Measurements from ENCODE around the gene PSD. TPM values are rescaled to one million over a fixed set of nuclear protein-coding genes. Genes with fewer than 3 reads are reported as not detected.

Gene PSD
- total RNA-seq, 2 experiments from 2014 or later = 3.6 to 4.3 TPM

DNA sequence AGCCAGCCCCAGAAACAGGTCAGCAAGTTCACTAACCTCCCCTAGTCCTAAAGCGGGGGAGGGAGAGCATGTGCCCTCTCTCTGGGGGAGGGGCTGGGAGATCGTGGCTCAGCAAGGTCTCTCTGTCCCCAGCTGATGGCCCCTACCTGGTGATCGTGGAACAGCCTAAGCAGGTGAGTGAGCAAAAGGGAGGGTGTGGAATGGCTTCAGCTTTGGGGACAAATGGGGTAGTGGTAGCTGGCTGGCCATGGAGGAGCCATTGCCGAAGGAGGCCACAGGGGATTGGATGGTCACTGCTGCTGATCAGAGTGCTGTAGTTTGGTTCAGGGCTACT lies 22.3 kb downstream of the PSD start:
- H3K9me3 Mint-ChIP-seq = no peaks in the 10 kb centered on the region
- no peak for DNase-seq
- peaks cover 25% of the 10 kb centered on the region for H3K4me1 Mint-ChIP-seq
- H3K27me3 Mint-ChIP-seq = no peaks in the 10 kb centered on the region
- H3K27ac Mint-ChIP-seq = peak overlapping the region; percentile 96
- H3K36me3 Mint-ChIP-seq = peaks cover 5% of the 10 kb centered on the region
- POLR2A ChIA-PET = interaction anchor here (1.7 to 5.0 kb wide), 5 partner anchors 9 to 166 kb away, joined by 8 to 39 read pairs (median 19); partner anchors contain the start of genes CUEDC2 and FBXL15
- no peak for ATAC-seq (ENCODE audit: low read depth)
- H3K4me3 Mint-ChIP-seq = peak overlapping the region; percentile 90

DNA sequence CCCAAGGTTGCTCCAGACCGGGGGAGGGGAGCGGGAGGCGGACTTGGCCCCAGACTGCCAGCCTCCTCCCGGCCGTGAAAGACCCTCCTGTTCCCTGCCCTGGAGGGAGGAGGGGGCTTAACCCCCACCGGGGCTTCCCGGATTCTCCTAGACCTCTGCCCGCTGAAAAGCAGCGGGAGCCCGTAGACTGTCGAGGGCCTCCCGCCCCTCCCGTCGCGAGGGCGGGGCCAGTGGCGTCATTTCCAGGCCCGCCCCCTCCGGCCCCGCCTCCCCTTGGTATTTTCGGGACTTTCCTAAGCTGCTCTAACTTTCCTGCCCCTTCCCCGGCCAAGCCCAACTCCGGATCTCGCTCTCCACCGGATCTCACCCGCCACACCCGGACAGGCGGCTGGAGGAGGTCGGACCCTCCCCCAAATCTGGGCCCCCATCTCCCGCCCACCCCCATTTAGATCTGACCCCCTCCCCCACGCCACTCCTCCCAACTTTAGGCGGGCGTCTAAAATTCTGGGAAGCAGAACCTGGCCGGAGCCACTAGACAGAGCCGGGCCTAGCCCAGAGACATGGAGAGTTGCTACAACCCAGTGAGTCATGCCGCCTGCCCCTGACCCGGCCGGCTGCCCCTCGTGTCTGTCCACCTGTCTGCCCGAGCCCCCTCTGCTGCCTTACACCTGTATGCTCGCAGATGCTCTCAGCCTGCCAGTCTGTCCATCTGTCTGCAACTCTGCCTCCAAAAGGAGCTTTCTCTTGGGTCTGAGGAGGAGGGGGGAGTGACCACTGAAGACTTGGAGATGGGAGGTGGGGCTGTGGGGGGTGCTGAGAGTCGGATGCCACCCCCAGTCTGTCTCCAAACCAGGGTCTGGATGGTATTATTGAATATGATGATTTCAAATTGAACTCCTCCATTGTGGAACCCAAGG lies 22.9 kb downstream of the PSD start, which contains the start of gene NFKB2:
Gene NFKB2, plus strand, starts transcription at position 306 of the 917 bp plus-strand sequence. Its CDS starts 255 bp downstream, at position 561.
- H3K4me3 Mint-ChIP-seq = peak within 1 kb of the TSS; percentile 90
- H3K27ac Mint-ChIP-seq = peak within 1 kb of the TSS; percentile 96
- POLR2A ChIA-PET = interaction anchor here (0.5 to 5.0 kb wide), 14 partner anchors 10 to 277 kb away, joined by 3 to 39 read pairs (median 8); partner anchors contain the start of genes C10orf95, CUEDC2, FBXL15 and GBF1
- ATAC-seq (ENCODE audit: low read depth) (peak; percentile 20), DNase-seq (peak; percentile 94)
- no peaks in the 10 kb centered on the region for H3K9me3 Mint-ChIP-seq
- H3K4me1 Mint-ChIP-seq = peaks cover 25% of the 10 kb centered on the region
- H3K27me3 Mint-ChIP-seq = peaks cover 2% of the 10 kb centered on the region
- peaks cover 5% of the 10 kb centered on the region for H3K36me3 Mint-ChIP-seq

DNA sequence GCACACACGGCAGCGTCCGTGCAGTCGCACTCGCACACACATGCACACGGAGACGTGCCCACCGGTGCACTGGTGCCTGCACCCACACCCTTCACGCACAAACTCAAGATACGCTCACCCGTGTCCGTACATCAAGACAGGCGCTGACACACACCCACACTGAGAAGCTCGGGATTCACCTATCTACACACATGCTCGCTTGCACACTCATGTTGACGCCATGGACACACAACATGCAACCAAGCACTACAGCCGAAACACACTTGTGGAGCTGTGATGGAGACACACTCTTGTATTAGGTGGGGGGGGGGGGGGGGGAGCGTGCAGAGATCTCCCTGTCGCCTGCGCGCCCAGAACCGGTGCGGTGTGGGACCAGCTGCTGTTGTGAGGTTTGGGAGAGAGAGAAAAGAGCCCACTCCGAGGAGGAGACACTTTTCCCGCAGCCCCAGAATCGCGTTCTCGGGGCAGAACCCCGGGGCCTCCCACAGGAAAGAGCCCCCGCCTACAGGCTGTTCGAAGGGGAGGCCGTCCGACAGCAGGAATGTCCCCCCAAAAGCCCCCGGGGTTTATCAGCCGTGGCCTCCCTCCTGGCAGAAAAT lies 23.7 kb downstream of the PSD start:
- POLR2A ChIA-PET = interaction anchor here (0.5 to 5.0 kb wide), 16 partner anchors 10 to 276 kb away, joined by 3 to 39 read pairs (median 7); partner anchors contain the start of genes C10orf95, CUEDC2, FBXL15 and GBF1
- peaks cover 3% of the 10 kb centered on the region for H3K27me3 Mint-ChIP-seq
- H3K9me3 Mint-ChIP-seq = no peaks in the 10 kb centered on the region
- H3K4me1 Mint-ChIP-seq = peaks cover 23% of the 10 kb centered on the region
- ATAC-seq (ENCODE audit: low read depth) (no peak), DNase-seq (no peak)
- H3K36me3 Mint-ChIP-seq = peaks cover 2% of the 10 kb centered on the region
- peak overlapping the region; percentile 96 for H3K27ac Mint-ChIP-seq
- peak overlapping the region; percentile 90 for H3K4me3 Mint-ChIP-seq

DNA sequence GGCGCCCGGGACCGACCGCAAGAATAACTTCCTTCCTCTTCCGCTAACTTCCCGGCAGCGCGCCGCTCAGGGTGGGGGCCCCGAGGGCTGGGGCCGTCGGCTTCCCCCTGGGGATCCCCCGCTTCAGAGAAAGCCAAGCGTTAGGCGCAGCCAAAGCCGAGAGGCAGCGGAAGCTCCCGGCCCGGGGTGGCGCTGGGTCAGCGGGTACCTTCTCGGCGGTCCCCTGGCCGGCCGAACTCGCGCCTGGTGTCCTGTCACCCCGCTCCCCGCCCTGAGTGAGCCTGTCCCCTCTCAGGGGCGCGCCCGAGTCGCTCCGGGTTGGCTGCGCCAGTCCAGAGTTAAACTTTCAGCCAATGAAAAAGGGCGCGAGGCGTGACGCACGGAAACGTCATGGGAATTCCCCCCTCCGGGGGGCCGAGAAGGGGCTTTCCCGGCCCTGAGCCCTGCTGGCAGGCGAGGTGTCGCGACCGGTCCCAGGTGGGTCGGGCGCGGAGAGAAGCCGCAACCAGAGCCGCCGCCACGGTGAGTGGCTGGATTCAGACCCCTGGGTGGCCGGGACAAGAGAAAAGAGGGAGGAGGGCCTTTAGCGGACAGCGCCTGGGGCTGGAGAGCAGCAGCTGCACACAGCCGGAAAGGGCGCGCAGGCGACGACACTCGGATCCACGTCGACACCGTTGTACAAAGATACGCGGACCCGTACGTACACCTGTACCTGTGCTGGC lies 24.3 kb downstream of the PSD start:
- DNase-seq (peak; percentile 97), ATAC-seq (ENCODE audit: low read depth) (peak; percentile 90)
- POLR2A ChIA-PET = interaction anchor here (0.6 to 5.0 kb wide), 19 partner anchors 9 to 576 kb away, joined by 3 to 39 read pairs (median 4); partner anchors contain the start of genes C10orf95, CUEDC2, FBXL15 and GBF1
- H3K36me3 Mint-ChIP-seq = peaks cover 2% of the 10 kb centered on the region
- H3K4me3 Mint-ChIP-seq = peak overlapping the region; percentile 90
- peaks cover 3% of the 10 kb centered on the region for H3K27me3 Mint-ChIP-seq
- peak overlapping the region; percentile 96 for H3K27ac Mint-ChIP-seq
- H3K4me1 Mint-ChIP-seq = peaks cover 20% of the 10 kb centered on the region
- no peaks in the 10 kb centered on the region for H3K9me3 Mint-ChIP-seq

GRCh38 chr10:102393411-102394078 lies 25.0 kb downstream of the PSD start:
- ATAC-seq (ENCODE audit: low read depth) (no peak), DNase-seq (no peak)
- Mint-ChIP-seq H3K27me3 (peaks cover 3% of the 10 kb centered on the region), H3K9me3 (no peaks in the 10 kb centered on the region), H3K4me1 (peaks cover 17% of the 10 kb centered on the region), H3K36me3 (peaks cover 2% of the 10 kb centered on the region), H3K4me3 (peak overlapping the region; percentile 90), H3K27ac (peak overlapping the region; percentile 96)
- POLR2A ChIA-PET = interaction anchor here (1.0 to 5.0 kb wide), 14 partner anchors 10 to 576 kb away, joined by 3 to 39 read pairs (median 6); partner anchors contain the start of genes C10orf95, CUEDC2, FBXL15 and GBF1

- ATAC-seq (ENCODE audit: low read depth) (no peak), DNase-seq (no peak)
- POLR2A ChIA-PET = interaction anchor here (4.0 to 4.1 kb wide), 2 partner anchors 29 to 43 kb away, joined by 14 to 39 read pairs; partner anchors contain the start of gene FBXL15
- no peak overlapping the region for H3K4me3 Mint-ChIP-seq
- H3K27me3 Mint-ChIP-seq = peaks cover 3% of the 10 kb centered on the region
- no peak overlapping the region for H3K27ac Mint-ChIP-seq
- peaks cover 2% of the 10 kb centered on the region for H3K36me3 Mint-ChIP-seq
- H3K9me3 Mint-ChIP-seq = no peaks in the 10 kb centered on the region
- H3K4me1 Mint-ChIP-seq = peaks cover 13% of the 10 kb centered on the region
Measured at GRCh38 chr10:102392306-102392705, 26.3 kb downstream of the PSD start.

DNA sequence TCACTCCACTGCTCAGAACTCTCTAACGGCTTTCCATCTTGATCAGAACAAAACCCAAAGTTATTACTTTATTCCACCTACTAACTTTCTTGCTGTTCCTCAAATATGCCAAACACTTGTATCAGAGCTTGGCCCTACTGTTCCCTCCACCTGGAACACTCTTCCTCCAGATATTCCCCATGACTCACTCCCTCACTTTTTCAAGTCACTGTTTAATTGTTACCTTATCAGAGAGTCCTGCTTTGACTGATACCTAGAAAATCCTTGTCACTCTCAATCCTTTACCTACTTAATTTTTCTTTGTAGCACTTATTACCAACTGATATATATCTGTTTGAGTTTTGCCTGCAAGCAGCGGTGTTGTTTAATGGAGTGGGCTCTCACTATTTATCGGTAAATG lies 28.7 kb downstream of the PSD start:
- DNase-seq (no peak), ATAC-seq (ENCODE audit: low read depth) (no peak)
- H3K9me3 Mint-ChIP-seq = no peaks in the 10 kb centered on the region
- POLR2A ChIA-PET = interaction anchor here (0.7 kb wide), 1 partner anchor 223 kb away, joined by 4 read pairs; no protein-coding TSS in a partner anchor
- no peak overlapping the region for H3K27ac Mint-ChIP-seq
- H3K36me3 Mint-ChIP-seq = no peaks in the 10 kb centered on the region
- no peak overlapping the region for H3K4me3 Mint-ChIP-seq
- peaks cover 3% of the 10 kb centered on the region for H3K27me3 Mint-ChIP-seq
- H3K4me1 Mint-ChIP-seq = peaks cover 6% of the 10 kb centered on the region

GRCh38 chr10:102384606-102385429 lies 33.8 kb downstream of the PSD start:
- ATAC-seq (ENCODE audit: low read depth) (no peak), DNase-seq (no peak)
- Mint-ChIP-seq H3K27ac (no peak overlapping the region), H3K36me3 (peaks cover 5% of the 10 kb centered on the region), H3K27me3 (no peaks in the 10 kb centered on the region), H3K9me3 (no peaks in the 10 kb centered on the region), H3K4me3 (no peak overlapping the region), H3K4me1 (no peaks in the 10 kb centered on the region)
- POLR2A ChIA-PET = interaction anchor here (0.6 to 1.0 kb wide), 3 partner anchors 15 to 983 kb away, joined by 3 read pairs; partner anchors contain the start of gene TAF5

DNA sequence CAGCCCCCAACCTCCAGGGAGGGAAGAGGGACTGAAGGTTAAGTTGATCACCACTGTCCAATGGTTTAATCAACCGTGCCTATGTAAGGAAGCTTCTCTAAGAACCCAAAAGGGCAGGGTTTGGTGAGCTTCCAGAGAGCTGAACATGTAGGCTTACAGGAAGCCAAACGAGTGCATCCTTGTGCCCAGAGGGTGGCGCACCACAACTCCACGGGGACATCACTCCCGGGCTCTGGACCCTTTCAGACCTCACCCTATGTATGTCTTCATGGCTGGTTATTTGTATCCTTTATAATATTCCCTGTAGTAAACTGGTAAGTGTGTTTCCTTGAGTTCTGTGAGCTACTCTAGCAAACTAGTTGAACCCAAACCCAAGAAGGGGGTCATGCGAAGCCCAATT lies 34.5 kb downstream of the PSD start:
- POLR2A ChIA-PET = interaction anchor here (0.7 to 1.0 kb wide), 2 partner anchors 15 to 78 kb away, joined by 3 read pairs; no protein-coding TSS in a partner anchor
- DNase-seq (no peak), ATAC-seq (ENCODE audit: low read depth) (no peak)
- H3K27ac Mint-ChIP-seq = no peak overlapping the region
- no peaks in the 10 kb centered on the region for H3K27me3 Mint-ChIP-seq
- no peaks in the 10 kb centered on the region for H3K9me3 Mint-ChIP-seq
- H3K4me1 Mint-ChIP-seq = no peaks in the 10 kb centered on the region
- peaks cover 6% of the 10 kb centered on the region for H3K36me3 Mint-ChIP-seq
- H3K4me3 Mint-ChIP-seq = no peak overlapping the region

DNA sequence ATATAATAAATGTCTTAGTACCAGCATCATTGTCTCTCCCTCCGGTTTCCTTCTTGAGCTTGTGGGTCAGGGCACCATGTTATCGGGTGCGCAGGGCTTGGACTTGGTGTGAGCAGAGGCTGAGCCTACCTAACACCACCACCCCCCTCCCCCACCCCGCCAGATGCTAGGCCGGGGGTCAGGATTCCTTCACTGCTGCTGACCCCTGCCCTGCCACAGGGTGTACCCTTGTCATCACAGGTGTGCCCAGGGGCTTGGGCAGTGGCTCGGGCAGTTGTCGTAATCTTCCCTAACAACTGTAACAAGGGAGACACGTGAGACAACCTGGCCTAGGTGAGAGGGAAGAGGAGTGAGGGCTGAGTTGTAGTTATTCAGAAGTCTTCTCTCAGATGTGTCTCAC lies 35.7 kb downstream of the PSD start:
- no peaks in the 10 kb centered on the region for H3K4me1 Mint-ChIP-seq
- no peak overlapping the region for H3K27ac Mint-ChIP-seq
- peaks cover 7% of the 10 kb centered on the region for H3K36me3 Mint-ChIP-seq
- POLR2A ChIA-PET = no interaction called here
- H3K9me3 Mint-ChIP-seq = no peaks in the 10 kb centered on the region
- DNase-seq (no peak), ATAC-seq (ENCODE audit: low read depth) (no peak)
- H3K27me3 Mint-ChIP-seq = no peaks in the 10 kb centered on the region
- no peak overlapping the region for H3K4me3 Mint-ChIP-seq

DNA sequence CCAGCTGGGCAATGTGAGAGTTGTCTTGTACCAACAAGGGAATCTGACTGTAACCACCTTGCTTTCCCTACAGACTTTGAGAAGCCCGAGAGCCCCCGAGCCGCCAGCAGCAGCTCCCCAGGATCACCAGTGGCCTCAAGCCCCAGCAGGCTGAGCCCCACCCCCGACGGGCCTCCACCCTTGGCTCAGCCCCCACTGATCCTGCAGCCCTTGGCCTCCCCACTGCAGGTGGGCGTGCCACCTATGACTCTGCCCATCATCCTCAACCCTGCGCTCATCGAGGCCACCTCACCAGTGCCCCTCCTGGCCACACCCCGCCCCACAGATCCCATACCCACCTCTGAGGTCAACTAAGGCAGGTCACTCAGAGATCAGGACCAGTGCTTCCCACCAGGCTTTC lies 36.6 kb downstream of the PSD start:
- Mint-ChIP-seq H3K27ac (no peak overlapping the region), H3K36me3 (peaks cover 7% of the 10 kb centered on the region), H3K27me3 (no peaks in the 10 kb centered on the region), H3K4me3 (no peak overlapping the region), H3K9me3 (no peaks in the 10 kb centered on the region), H3K4me1 (no peaks in the 10 kb centered on the region)
- ATAC-seq (ENCODE audit: low read depth) (no peak), DNase-seq (no peak)
- POLR2A ChIA-PET = no interaction called here

DNA sequence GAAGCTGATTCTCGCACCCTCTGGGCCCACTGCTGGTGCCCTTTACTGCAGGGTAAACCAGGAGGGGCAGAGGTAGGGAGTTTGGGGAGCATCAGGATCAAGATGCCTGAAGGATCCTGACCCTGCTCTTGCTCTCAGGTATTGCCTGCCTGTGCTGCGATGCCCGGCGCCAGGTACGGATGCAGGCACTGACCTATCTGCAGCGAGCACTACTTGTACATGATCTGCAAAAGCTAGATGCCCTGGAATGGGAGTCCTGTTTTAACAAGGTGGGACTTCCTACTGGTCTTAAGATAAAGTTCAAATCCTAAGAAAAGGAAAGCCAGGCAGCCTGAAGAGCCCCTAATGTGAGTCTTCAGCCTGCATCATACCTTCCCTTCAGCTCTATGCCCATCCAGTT lies 39.2 kb downstream of the PSD start:
- H3K27ac Mint-ChIP-seq = no peak overlapping the region
- no peak for ATAC-seq (ENCODE audit: low read depth)
- POLR2A ChIA-PET = no interaction called here
- H3K4me1 Mint-ChIP-seq = no peaks in the 10 kb centered on the region
- peaks cover 14% of the 10 kb centered on the region for H3K36me3 Mint-ChIP-seq
- H3K27me3 Mint-ChIP-seq = no peaks in the 10 kb centered on the region
- no peak for DNase-seq
- H3K4me3 Mint-ChIP-seq = no peak overlapping the region
- no peaks in the 10 kb centered on the region for H3K9me3 Mint-ChIP-seq

All from activated naive CD8-positive, alpha-beta T cell treated with anti-CD3 and anti-CD28 coated beads, Interleukin-2, amount 10 ng/mL, durations not matched to agents 7 days and 5 days (primary cell).